DND-41 (cell line): ENCODE data around the gene SNX13.

ENCODE experiments used
- CTCF ChIP-seq: IDR thresholded peaks from 2 replicates; pipeline ENCODE4 v1.5.1; 2012; ENCODE audit warnings: borderline replicate concordance, low read length, moderate library complexity, mild to moderate bottlenecking; ENCODE audit not compliant: poor library complexity, severe bottlenecking; ENCODE audit errors: extremely low read depth
- EZH2 ChIP-seq: IDR thresholded peaks from 3 replicates; pipeline ENCODE4 v1.6.1; 2012; ENCODE audit warnings: borderline replicate concordance, low read depth, mild to moderate bottlenecking, moderate library complexity, low read length, inconsistent platforms; ENCODE audit not compliant: severe bottlenecking

- TF ChIP-seq CTCF, result no peak
- no peak for TF ChIP-seq EZH2
Measured at GRCh38 chr7:17773289-17773626, 167.0 kb downstream of the SNX13 start.
